Skeletal muscle satellite cell (primary cell): Measurements from ENCODE around the gene NGEF.

ENCODE experiments used
- H3K27me3 ChIP-seq: 2 replicates; pipeline ENCODE4 v1.7.0; 2013; ENCODE audit warnings: low read length; ENCODE audit not compliant: control insufficient read depth, insufficient read depth
- H3K36me3 ChIP-seq: 2 replicates; pipeline ENCODE4 v1.7.0; 2013; ENCODE audit warnings: mild to moderate bottlenecking, control low read depth, low read length; ENCODE audit not compliant: insufficient read depth
- H3K4me1 ChIP-seq: 2 replicates; pipeline ENCODE4 v1.7.0; 2013; ENCODE audit warnings: low read length; ENCODE audit not compliant: control insufficient read depth, insufficient read depth
- H3K4me2 ChIP-seq: 2 replicates; pipeline ENCODE4 v1.7.0; 2013; ENCODE audit warnings: mild to moderate bottlenecking, low read length
- H3K4me3 ChIP-seq: 2 replicates; pipeline ENCODE4 v1.7.0; 2013; ENCODE audit warnings: low read length
- H3K9ac ChIP-seq: 2 replicates; pipeline ENCODE4 v1.7.0; 2013; ENCODE audit warnings: mild to moderate bottlenecking, low read depth, low read length, moderate library complexity
- H3K9me3 ChIP-seq: replicated peaks from 2 replicates; pipeline ENCODE4 v1.7.0; 2013; ENCODE audit warnings: mild to moderate bottlenecking, control low read depth, low read length

Gene NGEF

DNA sequence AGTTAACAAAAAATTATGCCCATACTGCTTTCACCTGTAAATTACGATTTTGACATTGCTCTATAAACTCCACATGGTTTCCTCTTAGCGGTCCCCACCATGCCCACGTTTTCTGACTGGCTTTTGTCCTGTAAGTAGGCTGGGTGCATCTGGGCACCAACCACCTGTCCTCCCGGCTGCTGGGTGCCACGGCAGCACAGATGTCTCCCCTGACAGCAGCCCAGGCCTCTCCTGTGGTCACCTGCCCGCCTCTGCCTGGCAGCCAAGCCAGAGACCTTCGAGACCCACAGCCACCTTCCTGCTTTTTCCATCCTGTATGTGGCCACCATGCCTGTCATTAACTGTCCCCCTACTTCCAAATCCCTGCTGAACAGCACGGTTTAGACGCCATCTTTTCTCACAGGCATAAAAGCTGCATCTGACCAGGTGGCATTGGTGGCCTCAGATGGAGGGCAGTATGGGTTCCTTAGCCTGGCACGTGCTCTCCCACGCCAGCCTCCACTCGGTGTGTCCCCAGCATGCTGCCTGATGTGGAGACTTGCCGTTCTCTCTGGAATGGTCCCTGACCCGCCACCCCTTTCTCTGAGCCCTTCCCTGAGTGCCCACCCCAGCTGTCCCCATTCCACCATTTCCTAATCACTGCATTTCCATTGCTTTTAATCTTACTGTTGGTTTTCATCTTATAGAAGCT, 124.1 kb downstream of the NGEF start:
- Histone ChIP-seq H3K27me3 (peaks cover 15% of the 10 kb centered on the region), H3K4me3 (no peak overlapping the region), H3K9ac (no peak overlapping the region), H3K36me3 (no peaks in the 10 kb centered on the region), H3K4me1 (peaks cover 16% of the 10 kb centered on the region), H3K4me2 (no peak overlapping the region), H3K9me3 (no peaks in the 10 kb centered on the region)

DNA sequence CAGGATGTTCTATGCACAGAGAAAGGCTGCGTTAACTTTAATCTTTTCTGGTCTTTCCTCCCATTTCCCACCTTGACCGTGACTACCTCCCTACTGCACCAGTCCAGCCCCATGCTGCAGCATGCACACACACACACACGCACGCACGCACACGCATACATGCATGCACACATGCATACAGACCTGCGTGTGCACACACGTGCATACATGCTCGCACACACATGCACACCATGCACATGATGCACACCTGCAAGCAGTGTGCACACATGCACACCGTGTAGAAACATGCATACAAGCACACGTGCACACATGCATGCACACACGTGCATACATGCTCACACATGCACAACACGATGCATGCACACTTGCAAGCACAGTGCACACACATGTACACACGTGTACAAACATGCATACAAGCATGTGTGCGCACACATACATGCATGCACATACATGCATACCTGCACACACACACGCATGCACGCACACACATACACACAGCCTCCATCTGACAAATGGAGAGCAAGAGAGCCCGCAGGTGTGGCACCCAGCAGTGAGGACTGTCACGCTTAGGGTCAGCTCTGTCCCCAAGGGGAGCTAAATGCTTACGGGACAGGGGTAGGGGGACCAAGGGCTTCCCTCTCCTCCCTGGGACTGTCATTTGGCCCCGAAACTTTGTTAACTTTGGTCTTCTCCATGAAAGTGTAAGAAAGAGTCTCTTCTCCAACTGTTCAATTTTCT, 124.8 kb downstream of the NGEF start:
- H3K27me3 ChIP-seq: peaks cover 15% of the 10 kb centered on the region
- H3K4me1 ChIP-seq: peaks cover 16% of the 10 kb centered on the region
- H3K36me3 ChIP-seq: no peaks in the 10 kb centered on the region
- no peak overlapping the region for H3K9ac ChIP-seq
- H3K4me3 ChIP-seq: no peak overlapping the region
- H3K4me2 ChIP-seq: no peak overlapping the region
- H3K9me3 ChIP-seq: no peaks in the 10 kb centered on the region

DNA sequence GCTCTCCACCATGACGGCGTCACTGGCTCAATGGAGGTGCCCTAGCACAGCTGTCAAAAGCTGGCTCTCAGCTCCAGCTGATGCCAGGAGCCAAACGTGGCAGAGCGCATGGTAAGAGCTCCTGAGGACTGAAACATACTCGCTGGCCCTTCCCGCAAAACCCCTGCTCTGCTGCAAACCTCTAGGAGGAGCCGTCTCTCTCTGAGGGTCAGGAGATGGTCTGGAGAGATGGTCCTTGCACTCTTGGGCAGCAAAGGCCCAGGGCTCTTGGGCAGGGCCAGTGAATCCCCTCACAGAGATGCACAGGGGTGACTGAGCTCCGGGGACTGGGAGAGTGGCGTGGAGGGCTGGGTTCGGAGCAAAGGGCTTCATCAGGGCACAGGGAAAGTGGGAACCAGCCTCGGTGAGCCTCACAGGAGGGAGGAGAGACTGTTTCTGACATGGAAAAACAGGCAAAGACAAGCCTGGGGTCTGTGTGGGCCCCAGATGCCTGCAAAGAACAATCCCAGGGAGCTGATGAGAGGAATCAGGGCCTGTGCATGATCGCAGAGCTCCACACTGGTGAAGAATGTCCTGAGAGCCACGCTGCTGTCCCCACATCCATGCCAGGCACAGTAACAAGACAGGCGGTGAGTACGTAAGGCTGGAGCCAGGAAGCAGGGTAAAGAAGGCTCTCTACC, 125.7 kb downstream of the NGEF start:
- Histone ChIP-seq H3K4me3 (no peak overlapping the region), H3K4me2 (no peak overlapping the region), H3K4me1 (peaks cover 16% of the 10 kb centered on the region), H3K9ac (no peak overlapping the region), H3K36me3 (no peaks in the 10 kb centered on the region), H3K9me3 (no peaks in the 10 kb centered on the region), H3K27me3 (peaks cover 15% of the 10 kb centered on the region)

DNA sequence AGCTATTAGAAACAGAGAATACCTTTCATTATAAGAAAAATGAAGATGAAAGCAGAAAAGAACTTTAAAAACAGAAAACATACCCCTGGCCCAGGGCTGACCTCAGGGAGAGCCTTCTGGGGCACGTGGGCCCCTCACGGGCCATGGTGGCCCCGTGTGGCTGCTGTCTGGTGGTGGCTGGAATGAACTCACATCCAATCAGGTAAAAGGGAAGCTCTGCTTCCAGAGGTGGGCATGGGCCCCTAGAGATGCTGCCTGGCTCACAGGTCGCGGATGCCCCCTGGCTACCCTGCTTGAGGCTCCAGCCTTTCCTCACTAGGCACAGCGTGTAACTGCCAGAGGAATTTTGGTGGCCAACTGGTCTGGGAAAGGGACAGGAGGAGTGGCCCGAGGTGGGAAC, 126.4 kb downstream of the NGEF start:
- no peak overlapping the region for H3K4me3 ChIP-seq
- H3K9me3 ChIP-seq: no peaks in the 10 kb centered on the region
- H3K27me3 ChIP-seq: peaks cover 15% of the 10 kb centered on the region
- peaks cover 12% of the 10 kb centered on the region for H3K4me1 ChIP-seq
- no peaks in the 10 kb centered on the region for H3K36me3 ChIP-seq
- no peak overlapping the region for H3K9ac ChIP-seq
- H3K4me2 ChIP-seq: no peak overlapping the region

DNA sequence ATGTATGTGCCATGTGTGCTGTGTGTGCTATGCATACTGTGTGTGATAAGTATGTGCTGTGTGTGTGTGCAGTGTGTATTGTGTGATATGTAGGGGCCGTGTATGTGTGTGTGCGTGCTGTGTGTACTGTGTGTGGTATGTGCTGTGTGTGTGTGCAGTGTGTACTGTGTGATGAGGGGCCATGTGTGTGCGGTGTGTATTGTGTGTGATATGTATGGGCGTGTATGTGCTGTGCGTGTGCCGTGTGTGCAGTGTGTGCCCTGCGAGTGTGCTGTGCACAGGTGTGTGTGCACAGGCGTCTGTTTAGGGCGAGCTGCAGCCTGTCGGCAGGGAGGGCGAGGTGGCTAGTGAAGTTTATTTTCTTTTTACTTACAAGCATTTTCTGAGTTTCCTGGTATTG, 126.9 kb downstream of the NGEF start:
- Histone ChIP-seq H3K9me3 (no peaks in the 10 kb centered on the region), H3K9ac (no peak overlapping the region), H3K27me3 (peaks cover 15% of the 10 kb centered on the region), H3K4me3 (no peak overlapping the region), H3K36me3 (no peaks in the 10 kb centered on the region), H3K4me1 (peaks cover 7% of the 10 kb centered on the region), H3K4me2 (no peak overlapping the region)

DNA sequence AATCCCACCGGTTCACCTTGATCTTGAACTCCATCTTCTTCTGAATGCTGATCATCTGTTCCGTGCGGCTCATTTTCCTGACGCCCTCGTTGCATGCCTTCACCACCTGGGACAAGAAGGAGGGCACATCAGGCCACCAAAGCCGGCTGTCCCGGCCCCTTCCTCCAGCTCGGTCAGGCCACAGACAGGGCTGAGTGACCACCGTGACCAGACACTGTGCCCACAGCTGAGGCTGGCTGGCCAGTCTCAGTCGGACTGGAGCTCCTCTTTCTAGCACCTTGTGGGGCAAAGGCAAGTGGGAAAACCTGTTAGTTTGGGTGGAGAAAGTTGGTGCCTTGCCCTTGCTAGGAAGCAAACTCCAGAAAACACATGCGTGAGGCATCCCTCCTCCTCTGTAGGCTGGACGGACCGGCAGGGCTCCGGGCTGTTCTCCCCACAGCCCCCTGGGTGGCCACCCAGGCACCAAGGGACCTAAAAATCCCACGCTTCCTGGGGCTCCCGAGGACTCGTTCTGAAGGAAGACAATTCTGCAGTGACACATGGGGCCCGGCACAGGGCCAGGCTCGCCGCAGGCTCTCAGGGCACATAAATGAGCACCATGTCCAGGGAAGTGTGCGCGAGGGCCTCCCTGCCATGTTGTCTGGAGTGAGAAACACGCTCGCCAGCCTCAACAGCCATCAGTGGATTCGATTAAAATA, 127.6 kb downstream of the NGEF start:
- Histone ChIP-seq H3K36me3 (no peaks in the 10 kb centered on the region), H3K9me3 (no peaks in the 10 kb centered on the region), H3K4me1 (no peaks in the 10 kb centered on the region), H3K27me3 (peaks cover 15% of the 10 kb centered on the region), H3K4me3 (no peak overlapping the region), H3K4me2 (no peak overlapping the region), H3K9ac (no peak overlapping the region)

DNA sequence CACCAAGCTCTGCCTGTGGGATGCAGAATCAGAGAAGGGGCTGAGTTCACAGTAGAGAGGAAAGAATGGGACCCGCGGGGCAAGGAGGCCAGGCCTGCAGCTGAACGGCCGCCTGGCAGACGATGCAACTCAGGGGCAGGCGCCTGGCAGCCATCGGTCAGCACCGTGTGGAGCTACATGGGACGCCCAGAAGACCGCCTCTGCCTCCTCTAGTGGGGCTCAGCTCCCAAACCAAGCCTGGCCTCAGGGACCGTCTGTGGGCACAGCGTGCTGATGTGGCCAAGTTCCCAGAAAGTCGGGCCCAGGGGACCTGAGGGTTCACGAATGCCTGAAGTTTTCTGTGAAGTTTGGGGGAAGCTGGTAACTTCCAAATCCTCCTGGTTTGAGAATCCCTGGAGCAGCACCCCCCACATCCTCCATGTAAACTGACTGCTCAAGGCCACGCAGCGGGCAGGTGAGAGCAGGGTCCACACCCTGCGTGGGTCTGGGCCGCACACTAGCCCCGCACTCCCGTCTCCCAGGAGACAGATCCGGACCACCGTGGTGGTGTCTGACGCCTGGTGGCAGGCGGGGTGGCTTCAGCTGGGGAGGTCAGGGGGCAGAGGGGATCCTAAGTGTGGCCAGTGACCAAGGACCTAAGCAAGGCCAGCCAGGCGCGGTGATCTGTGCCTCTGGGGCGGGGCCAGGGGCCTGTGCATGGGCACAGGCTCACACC, 128.3 kb downstream of the NGEF start:
- Histone ChIP-seq H3K4me3 (no peak overlapping the region), H3K9me3 (no peaks in the 10 kb centered on the region), H3K27me3 (peaks cover 15% of the 10 kb centered on the region), H3K4me2 (no peak overlapping the region), H3K36me3 (no peaks in the 10 kb centered on the region), H3K9ac (no peak overlapping the region), H3K4me1 (no peaks in the 10 kb centered on the region)

DNA sequence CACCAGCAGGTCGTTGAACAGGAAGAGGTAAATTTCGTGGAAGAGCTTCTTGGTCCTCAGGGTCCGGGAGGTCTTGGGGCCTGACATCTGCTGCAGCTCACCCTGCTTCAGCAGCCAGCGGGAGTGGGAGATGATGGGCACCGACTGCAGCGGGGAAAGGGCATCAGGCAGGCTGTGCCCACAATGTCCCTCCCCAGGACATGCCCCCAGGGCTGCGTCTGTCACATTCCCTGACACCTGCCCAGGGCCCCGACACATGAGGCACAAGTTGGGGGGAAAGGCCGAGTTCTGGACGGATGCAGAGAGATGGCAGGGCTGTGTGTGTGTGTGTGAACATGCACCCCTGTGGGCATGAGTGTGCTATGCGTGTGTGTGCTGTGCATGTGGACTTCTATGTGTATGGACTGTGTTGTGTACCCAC, 129.0 kb downstream of the NGEF start:
- Histone ChIP-seq H3K9ac (no peak overlapping the region), H3K4me1 (no peaks in the 10 kb centered on the region), H3K27me3 (peaks cover 15% of the 10 kb centered on the region), H3K4me2 (no peak overlapping the region), H3K4me3 (no peak overlapping the region), H3K36me3 (no peaks in the 10 kb centered on the region), H3K9me3 (no peaks in the 10 kb centered on the region)

DNA sequence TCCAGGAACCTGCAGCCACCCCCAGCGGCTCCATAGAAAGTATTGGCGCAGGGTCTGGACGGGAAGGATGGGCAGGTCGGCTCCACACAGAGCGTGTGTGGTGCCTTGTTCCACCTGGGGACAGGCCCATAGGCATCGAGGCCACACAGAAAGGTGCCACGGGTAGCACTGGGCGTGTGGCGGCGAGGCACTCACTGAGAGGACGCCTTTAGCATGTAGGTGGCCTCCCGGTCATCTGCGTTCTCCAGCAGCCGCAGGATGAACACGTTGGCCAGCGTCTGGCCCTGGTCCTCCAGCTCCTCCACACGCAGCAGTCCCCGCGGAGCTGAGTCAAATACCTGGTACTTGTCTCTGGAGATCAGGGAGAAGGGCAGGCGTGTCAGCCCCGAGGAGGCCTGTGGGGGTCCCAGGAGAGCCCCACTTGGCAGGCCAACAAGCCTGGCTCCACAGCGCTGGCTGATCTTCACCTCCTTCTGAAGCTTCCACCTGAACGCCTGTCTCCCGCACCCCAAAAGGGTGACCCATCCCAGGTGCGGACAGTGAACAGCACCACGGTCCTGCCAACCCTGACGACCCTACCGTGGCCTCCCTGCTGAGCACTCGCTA, 129.8 kb downstream of the NGEF start:
- Histone ChIP-seq H3K27me3 (peaks cover 15% of the 10 kb centered on the region), H3K9ac (no peak overlapping the region), H3K4me3 (no peak overlapping the region), H3K9me3 (no peaks in the 10 kb centered on the region), H3K4me1 (no peaks in the 10 kb centered on the region), H3K36me3 (no peaks in the 10 kb centered on the region), H3K4me2 (no peak overlapping the region)

DNA sequence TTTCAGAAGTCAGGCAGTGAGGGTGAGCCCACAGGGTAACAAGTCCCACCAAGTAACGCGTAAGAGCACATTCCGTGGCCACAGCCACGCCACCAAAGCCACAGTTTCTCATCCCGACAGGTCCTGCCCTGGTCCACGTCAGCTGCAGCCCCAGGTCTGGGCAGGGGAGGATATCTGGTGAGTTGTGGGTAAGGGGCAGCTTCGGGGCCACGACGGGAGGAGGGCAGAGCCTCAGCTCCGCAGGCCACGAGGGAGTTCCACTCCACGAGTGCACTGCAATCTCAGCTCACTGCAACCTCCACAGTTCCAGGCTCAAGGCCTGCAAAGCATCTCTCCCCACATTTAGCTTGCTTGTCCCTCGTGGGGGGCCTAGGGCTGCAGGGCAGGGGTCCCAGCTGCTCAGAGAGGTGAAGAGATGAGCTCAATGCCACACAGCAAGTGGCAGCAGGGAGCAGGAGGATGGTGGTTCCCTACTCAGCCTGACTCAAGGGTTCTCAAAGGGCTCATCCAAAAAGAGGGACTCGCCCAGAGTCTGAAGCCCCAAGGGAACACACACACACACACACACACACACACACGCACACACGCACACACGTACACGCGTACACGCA, 130.4 kb downstream of the NGEF start:
- Histone ChIP-seq H3K9ac (no peak overlapping the region), H3K4me3 (no peak overlapping the region), H3K36me3 (no peaks in the 10 kb centered on the region), H3K27me3 (peaks cover 15% of the 10 kb centered on the region), H3K4me1 (no peaks in the 10 kb centered on the region), H3K4me2 (no peak overlapping the region), H3K9me3 (no peaks in the 10 kb centered on the region)
